HG02642 (cell line): ENCODE results near the gene PSME3IP1.
"Not testable (repeated sequence)": the region's sequence is repeated elsewhere in the genome, so short reads cannot be mapped to it uniquely, and the experiment has no call there.

Experiments
- ATAC-seq: cut with Tn5 transposase; IDR thresholded peaks from one replicate; pipeline ENCODE4 v1.9.1; 2021; ENCODE audit warnings: mild to moderate bottlenecking; ENCODE audit not compliant: unreplicated experiment, poor library complexity

PSME3IP1 gene

GRCh38 chr16:57200926-57201325, 15.1 kb upstream of the PSME3IP1 start:
- not testable (repeated sequence) for ATAC-seq

DNA sequence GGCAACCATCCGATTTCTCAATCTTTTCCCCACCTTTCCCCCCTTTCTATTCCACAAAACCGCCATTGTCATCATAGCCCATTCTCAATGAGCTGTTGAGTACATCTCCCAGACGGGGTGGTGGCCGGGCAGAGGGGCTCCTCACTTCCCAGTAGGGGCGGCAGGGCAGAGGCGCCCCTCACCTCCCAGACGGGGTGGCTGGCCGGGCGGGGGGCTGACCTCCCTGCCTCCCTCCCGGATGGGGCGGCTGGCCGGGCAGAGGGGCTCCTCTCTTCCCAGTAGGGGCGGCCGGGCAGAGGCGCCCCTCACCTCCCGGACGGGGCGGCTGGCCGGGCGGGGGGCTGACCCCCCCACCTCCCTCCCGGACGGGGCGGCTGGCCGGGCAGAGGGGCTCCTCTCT, 14.5 kb upstream of the PSME3IP1 start:
- not testable (repeated sequence) for ATAC-seq

- no peak for ATAC-seq
Measured at GRCh38 chr16:57196753-57197152, 10.9 kb upstream of the PSME3IP1 start.

DNA sequence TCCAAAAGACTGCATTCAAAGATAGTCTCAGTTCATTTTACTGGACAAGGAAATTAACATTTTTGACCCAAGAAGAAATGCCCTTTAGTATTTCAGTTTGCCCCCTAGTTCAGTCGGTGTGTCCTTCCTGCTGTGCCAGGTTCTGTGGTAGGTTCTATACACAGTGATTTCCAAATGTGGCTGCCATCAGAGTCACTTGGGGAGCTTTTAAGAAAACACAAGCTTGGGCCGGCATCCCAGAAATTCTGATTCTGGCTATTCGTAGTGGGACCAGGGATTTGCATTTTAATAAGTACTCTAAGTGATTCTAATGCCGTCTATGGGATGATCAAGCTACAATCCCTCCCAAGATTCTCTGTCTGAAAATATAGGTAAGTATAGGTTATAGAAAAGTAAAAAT, 10.4 kb upstream of the PSME3IP1 start:
- no peak for ATAC-seq

- ATAC-seq = no peak
Measured at GRCh38 chr16:57194512-57194911, 8.7 kb upstream of the PSME3IP1 start.

DNA sequence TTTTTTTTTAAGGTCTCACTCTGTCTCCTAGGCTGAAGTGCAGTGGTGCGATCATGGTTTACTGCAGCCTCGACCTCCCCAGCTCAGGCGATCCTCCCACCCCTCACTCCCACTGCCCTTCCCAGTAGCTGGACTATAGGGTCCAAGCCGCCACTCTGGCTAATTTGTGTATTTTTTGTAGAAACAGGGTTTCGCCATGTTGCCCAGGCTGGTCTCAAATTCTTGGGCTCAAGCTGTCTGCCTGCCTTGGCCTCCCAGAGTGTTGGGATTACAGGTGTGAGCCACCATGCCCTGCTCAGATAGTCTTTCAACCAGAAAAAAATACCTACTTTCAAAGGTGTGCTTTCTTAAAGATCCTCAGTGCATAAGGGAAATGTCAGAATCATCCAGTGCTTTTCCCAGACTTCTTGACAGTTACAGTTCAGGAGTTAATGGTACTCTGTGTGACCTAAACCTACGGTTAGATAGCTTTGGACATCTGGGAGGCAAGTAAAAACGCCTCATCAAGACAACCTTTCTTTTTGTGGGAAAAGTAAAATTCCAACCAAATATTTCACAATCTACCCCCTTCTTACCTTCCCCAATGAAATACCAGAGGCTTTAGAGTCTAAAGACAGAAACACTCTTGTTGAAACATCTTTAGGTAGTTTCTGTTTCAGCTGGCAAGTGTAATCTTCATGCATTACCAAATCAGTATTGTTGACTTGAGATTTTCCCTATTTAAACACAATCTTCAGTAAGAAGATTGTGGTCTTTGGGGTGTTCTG, 7.1 kb upstream of the PSME3IP1 start:
- ATAC-seq = no peak

DNA sequence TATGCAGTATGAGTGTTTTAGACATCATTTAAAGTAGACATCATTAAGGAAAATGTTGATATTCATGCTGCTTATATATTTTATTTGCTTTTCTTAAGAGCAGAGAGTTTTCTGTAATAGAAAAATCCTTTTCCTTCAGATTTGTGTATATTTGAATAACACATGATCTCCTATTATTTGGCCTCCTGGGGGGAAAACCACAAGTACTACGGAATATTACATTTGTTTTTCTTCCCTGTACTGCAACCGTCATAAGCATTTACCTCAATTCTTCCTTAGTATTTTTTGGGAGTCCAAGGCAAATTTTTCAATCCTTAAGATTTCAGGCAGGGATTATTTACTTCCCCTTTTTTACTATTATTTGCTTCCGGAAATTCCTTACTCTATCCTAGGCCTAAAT, 6.3 kb upstream of the PSME3IP1 start:
- no peak for ATAC-seq

- ATAC-seq = no peak
Measured at GRCh38 chr16:57191056-57191571, 5.3 kb upstream of the PSME3IP1 start.

DNA sequence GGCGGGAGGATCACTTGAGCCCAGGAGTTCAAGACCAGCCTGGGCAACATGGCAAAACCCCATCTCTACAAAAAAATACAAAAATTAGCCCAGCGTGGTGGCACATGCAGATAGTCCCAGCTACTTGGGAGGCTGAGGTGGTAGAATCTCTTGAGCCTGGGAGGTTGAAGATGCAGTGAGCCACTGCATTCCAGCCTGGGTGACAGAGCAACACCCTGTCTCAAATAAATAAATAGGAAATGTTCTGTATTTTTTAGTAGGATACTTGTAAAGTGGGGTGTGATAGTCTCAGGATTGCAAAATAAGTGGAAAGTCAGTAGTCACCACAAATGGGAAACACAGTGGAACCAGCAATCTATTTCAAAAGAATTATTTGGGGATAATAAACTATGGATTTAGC, 4.3 kb upstream of the PSME3IP1 start:
- no peak for ATAC-seq

GRCh38 chr16:57189527-57189926, 3.7 kb upstream of the PSME3IP1 start:
- not testable (repeated sequence) for ATAC-seq

DNA sequence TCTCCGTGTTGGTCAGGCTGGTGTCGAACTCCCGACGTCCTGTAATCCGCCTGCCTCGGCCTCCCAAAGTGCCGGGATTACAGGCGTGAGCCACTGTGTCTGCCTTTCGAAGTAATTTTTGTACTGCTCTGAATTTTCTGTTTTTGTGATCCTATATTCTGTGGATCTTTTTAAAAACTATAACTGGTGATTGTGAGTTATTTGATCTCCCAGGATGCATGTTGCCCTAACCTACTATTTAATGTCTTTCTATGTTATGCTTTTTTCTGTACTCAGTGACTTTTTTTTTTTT, 2.8 kb upstream of the PSME3IP1 start:
- ATAC-seq = no peak

DNA sequence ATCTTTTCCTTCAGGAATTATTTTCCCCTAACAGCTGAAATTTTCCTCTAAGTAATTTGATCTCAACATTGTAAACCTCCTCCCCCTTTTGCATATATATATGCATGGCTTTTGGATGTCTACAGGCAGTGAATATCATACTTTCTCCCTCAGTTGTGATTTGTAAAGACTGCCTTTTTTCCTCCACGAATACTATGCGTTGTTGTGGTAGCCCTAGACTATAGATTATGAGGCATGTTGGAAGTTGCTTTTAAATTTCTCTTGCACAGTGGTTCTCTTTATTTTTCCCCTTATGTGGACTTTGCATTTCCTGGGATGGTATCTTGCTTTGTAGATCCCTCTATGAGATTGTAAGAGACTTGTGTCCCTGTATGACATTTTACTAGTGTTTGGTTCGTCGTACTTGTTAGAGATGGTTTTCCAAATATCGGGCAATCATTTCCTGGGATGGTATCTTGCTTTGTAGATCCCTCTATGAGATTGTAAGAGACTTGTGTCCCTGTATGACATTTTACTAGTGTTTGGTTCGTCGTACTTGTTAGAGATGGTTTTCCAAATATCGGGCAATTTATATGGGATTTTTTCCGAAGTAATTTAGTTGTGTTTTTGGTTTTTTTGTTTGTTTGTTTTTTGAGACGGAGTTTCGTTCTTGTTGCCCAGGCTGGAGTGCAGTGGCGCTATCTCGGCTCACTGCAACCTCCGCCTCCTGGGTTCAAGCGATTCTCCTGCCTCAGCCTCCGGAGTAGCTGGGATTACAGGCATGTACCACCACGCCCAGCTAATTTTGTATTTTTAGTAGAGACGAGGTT, 2.3 kb upstream of the PSME3IP1 start:
- not testable (repeated sequence) for ATAC-seq

DNA sequence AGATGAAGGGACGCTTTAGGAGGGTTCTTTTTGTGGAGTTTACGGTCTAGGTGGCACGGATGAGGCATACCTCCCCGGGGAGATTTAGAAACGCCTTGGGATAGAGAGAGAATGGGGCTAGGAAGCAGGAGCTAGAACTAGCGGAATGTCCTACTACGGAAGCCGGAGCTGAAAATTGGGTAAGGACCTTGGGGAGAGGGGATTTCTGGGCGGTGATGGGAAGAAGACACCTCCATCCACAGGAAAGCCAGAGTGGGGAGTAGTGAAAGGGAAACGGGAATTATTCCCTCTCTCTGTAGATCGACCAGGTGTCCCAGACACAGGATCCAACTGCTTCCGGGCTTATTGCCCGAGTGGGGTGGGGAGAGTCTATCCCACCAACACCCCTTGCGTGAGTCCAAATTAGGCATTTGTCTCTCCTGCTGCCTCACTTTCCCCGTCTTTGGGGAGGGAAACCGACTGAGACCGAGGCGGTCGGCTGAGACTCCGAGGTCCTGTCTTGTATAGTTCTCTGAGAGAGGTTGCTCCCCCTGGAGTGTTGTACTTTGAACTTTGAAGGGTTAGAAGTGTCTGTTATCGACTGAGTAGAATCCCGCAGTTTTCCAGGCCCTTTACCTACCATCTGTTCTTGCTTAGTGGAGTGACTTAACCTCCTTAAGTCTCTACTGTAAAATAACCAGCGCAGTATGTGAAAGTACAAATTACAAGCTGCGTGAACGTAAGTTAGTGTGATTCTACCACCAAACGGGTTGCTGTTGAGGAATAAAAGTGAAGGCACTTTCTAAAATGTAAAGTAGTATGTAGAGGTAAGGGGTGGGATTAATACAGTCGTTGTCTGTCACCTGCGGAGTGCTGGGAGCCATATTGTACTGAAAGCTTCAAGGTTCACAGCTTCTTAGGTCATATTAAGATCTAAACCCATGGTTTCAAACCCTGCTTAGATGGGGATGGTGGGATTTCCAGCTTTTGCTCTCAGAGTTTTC, 1.3 kb upstream of the PSME3IP1 start:
- ATAC-seq = no peak

- peak; percentile 46 for ATAC-seq
Measured at GRCh38 chr16:57185446-57185944, 344 bp downstream of the PSME3IP1 start.

GRCh38 chr16:57184887-57185445, 873 bp downstream of the PSME3IP1 start:
- ATAC-seq = no peak

- no peak for ATAC-seq
Measured at GRCh38 chr16:57184113-57184512, 1.7 kb downstream of the PSME3IP1 start.

DNA sequence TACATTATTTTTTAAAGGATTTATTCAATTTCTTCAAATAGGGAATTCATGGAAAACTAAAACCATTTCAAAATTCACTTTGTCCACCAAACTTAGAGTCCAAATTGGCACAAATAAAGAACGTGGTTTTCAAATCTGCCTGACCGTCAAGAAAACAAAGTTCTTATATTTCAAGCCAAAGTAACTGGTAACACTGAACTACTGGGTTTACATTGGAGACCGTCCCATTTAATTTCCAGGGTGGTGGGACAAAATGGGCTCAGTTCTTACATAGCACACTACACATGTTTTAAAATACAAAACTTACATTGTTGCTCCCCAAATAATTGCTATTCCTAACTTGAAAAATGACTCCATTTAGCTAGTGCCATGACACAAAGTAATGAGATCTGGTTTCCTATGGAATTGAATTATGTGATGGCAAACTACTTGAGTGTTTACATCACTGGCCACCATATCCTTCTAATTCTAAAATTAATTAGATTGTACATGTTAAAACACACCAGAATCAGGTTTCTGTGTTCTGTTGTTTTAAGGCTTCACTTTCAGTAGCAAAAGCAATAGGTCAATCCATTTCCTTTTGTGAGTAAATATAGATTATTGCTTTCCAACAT, 6.5 kb downstream of the PSME3IP1 start:
- no peak for ATAC-seq

DNA sequence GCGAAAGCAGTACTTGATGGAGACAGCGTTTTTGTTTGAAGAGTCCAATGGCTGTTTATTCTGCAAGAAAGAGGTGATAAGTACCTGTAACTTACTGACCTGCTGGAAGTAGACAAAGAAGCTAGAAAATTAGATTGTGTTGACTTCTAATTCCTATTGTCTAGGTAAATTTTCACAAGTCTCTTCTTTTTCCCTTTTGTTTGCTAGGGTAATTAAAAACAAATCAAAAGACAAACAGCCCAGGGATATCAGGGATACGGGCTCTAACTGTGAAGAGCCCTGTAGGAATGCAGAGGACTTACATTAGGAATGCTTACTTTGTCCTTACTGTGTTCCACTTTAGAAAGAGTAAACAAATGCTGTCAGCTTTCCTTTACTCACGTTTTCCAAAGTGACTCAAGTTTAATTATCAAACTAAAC, 7.0 kb downstream of the PSME3IP1 start:
- ATAC-seq = no peak

- ATAC-seq = no peak
Measured at GRCh38 chr16:57178196-57178595, 7.6 kb downstream of the PSME3IP1 start.

GRCh38 chr16:57175896-57176295, 9.9 kb downstream of the PSME3IP1 start:
- no peak for ATAC-seq
